Measurements from ENCODE around the gene TNFAIP6.
"Not testable (repeated sequence)": the region's sequence is repeated elsewhere in the genome, so short reads cannot be mapped to it uniquely, and the experiment has no call there.

The TNFAIP6 gene
- total RNA-seq: 0 to 0.07 reads per million in 2 donors

GRCh38 chr2:151357359-151357758 is at the start of gene TNFAIP6:
Gene TNFAIP6, plus strand, starts transcription at chr2:151357592. Its CDS starts 75 bp downstream, at chr2:151357667.
- DNase-seq: no peak

GRCh38 chr2:151310313-151310712 is 47.1 kb upstream of the TNFAIP6 start:
- DNase-seq: not testable (repeated sequence)

- not testable (repeated sequence) for DNase-seq
These were observed 45.0 kb upstream of the TNFAIP6 start for GRCh38 chr2:151312440-151312839.

- no peak for DNase-seq
These were observed 42.0 kb upstream of the TNFAIP6 start for GRCh38 chr2:151315381-151315903.

- no peak for DNase-seq
These were observed 31.8 kb upstream of the TNFAIP6 start for GRCh38 chr2:151325581-151326095.

- DNase-seq: no peak
These were observed 30.8 kb upstream of the TNFAIP6 start for GRCh38 chr2:151326554-151326953.

GRCh38 chr2:151329998-151330397 is 27.4 kb upstream of the TNFAIP6 start:
- DNase-seq: no peak

- no peak for DNase-seq
These were observed 24.3 kb upstream of the TNFAIP6 start for GRCh38 chr2:151333083-151333482.

- DNase-seq: no peak
These were observed 23.1 kb upstream of the TNFAIP6 start for GRCh38 chr2:151334082-151334815.

GRCh38 chr2:151336863-151337371 is 20.5 kb upstream of the TNFAIP6 start:
- DNase-seq: no peak

- DNase-seq: no peak
These were observed 19.7 kb upstream of the TNFAIP6 start for GRCh38 chr2:151337643-151338042.

GRCh38 chr2:151338115-151338514 is 19.3 kb upstream of the TNFAIP6 start:
- DNase-seq: no peak

GRCh38 chr2:151343073-151343472 is 14.3 kb upstream of the TNFAIP6 start:
- DNase-seq: no peak

GRCh38 chr2:151344191-151344590 is 13.2 kb upstream of the TNFAIP6 start:
- DNase-seq: not testable (repeated sequence)

GRCh38 chr2:151344906-151345305 is 12.5 kb upstream of the TNFAIP6 start:
- no peak for DNase-seq

- no peak for DNase-seq
These were observed 10.1 kb upstream of the TNFAIP6 start for GRCh38 chr2:151347294-151347693.

- DNase-seq: no peak
These were observed 9.5 kb upstream of the TNFAIP6 start for GRCh38 chr2:151347906-151348305.

- DNase-seq: no peak
These were observed 6.7 kb upstream of the TNFAIP6 start for GRCh38 chr2:151350579-151351195.

GRCh38 chr2:151353995-151354394 is 3.4 kb upstream of the TNFAIP6 start:
- no peak for DNase-seq

- no peak for DNase-seq
These were observed 2.6 kb upstream of the TNFAIP6 start for GRCh38 chr2:151354807-151355206.

GRCh38 chr2:151358166-151358970 is 976 bp downstream of the TNFAIP6 start:
- no peak for DNase-seq

GRCh38 chr2:151359768-151360461 is 2.5 kb downstream of the TNFAIP6 start:
- no peak for DNase-seq

All from T-helper 9 cell (primary cell).